ENCODE data around the gene EGFR.

EGFR gene

DNA sequence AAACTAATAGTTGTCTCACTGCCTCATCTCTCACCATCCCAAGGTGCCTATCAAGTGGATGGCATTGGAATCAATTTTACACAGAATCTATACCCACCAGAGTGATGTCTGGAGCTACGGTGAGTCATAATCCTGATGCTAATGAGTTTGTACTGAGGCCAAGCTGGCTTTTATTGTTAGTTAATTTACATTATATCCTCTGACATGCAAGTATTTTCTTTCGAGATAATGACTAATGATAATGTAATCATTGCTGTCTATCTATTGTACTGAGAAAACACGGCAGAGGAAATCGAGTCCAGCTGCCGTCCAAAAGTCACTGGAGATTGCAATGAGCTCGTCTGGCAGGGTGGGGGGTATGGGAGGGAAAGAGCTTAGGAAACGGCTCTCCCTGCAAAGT is 173.9 kb downstream of the EGFR start:
- no peak for ATAC-seq

DNA sequence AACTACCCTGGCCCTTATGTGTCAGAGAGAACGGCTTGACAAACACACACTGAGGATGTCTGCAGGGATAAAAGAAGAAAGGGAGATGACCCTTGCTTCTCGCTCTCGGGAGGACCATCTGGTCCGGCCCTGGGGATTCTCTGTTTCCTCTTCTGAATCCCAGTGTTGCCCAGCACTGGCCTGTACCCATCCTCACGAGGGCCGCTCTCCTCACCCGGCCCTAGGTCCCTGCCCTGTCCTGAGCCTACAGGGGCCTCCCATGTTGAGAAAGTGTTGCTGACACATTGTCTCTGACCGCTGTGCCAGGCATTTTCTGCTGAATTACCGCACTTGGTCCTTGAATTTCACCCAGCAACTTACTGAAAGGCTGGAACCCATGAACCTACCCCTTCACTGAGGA is 174.4 kb downstream of the EGFR start:
- no peak for ATAC-seq

DNA sequence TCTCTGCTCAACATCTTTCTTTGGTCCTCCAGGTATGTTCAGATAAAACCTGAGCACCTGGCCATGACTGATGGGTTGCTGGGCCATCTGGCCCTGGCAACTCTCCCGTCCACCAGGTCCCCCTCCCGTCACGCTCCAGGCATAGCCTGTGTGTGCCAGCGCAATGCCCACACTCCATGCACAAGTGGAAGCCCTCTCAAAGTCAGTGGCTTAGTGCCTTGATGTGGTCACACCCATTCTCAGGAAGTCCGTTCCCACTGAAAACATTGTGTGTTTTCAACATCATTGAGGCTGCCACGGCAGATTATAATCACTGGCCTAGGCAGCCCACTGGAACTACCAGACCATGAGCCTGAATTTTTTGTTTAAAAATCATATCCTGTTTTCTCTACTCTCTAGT is 175.7 kb downstream of the EGFR start:
- ATAC-seq = no peak

DNA sequence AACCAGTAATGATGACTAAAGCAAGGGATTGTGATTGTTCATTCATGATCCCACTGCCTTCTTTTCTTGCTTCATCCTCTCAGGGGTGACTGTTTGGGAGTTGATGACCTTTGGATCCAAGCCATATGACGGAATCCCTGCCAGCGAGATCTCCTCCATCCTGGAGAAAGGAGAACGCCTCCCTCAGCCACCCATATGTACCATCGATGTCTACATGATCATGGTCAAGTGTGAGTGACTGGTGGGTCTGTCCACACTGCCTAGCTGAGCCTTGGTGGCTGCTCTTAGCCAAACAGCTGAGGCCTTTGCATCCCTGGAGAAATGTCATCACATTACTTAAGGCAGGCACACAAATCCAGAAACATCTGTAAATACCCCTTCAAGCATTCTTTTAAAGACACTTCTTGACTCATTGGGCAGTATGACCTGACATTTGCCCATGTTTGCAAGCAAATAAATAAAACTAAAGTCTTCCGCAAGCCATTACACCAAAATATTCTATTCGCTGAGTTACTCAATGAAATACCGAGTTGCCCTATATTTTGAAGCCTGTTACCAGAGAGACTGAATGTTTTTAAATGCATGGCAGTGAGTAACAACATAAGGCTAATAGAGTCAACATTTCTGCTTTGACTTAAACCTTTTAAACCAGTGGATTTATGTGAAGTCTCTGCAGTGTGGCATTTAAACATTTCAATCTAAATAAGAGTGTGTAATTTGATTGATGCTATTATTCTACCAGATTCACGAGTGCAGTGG is 180.0 kb downstream of the EGFR start:
- ATAC-seq = no peak

DNA sequence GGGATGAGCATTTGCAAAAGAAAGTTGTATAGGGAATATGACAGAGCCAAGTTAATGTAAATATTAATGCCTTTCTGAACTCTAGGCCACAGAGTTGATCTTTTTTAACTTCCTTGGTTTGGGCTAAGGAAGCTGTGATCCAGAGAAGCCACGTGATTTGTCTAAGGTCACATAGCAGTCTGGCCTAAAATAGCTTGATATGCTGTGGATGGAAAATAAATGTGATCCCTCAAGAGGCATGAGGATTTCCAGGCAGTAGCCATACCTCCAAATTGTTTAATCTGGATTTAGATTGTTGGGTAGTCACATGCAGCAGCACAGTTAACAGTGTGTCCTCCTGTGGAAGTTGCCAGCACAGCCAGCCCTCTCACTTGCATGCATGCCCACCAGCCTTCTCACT is 180.6 kb downstream of the EGFR start:
- no peak for ATAC-seq

DNA sequence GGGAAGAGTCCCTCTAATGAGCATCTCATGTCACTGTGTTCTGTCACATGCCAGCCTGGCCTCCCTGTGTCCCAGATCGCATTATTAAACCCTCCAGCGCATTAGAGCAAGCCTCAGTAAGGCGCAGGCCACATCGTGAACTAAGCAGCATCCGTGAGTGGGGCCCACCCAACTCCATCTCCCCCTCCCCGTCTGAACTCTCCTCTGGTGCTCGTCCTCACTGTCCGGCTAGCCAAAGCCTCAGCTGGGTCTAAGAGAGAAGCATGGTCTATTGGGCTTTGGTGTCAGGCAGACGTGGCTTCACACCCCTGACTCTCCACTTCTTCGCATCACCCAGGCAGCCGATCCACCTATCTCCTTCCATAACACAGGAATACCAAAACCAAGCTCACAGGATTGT is 181.6 kb downstream of the EGFR start:
- ATAC-seq = no peak

DNA sequence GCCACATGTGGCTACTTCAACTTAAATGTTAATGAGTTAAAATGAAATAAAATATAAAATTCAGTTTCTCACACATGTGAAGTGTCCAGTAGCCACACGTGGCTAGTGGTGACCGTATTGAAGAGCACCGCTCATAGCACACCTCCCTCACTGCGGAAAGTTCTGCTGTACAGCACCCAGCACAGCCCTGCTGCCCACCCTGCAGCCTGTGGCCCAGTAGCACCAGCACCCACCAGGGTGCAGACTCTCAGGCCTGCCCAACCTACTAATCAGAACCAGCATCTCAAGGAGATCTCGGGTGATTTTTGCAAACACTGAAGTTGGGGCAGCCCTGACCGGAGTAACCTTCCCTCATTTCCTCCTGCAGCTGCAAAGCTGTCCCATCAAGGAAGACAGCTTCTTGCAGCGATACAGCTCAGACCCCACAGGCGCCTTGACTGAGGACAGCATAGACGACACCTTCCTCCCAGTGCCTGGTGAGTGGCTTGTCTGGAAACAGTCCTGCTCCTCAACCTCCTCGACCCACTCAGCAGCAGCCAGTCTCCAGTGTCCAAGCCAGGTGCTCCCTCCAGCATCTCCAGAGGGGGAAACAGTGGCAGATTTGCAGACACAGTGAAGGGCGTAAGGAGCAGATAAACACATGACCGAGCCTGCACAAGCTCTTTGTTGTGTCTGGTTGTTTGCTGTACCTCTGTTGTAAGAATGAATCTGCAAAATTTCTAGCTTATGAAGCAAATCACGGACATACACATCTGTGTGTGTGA is 183.5 kb downstream of the EGFR start:
- ATAC-seq = no peak

DNA sequence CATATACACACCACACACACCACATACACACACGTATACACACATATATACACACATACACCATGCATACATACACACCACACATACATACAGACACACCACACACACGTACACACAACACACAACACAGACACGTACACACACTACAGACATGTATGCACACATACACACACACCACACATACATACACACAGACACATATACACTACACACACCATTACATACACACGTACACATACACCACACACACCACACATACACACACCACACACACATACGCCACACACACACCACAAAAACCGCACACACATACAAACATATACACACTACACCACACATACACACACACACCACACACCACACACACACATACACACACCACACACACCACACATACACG is 184.5 kb downstream of the EGFR start:
- ATAC-seq = no peak

DNA sequence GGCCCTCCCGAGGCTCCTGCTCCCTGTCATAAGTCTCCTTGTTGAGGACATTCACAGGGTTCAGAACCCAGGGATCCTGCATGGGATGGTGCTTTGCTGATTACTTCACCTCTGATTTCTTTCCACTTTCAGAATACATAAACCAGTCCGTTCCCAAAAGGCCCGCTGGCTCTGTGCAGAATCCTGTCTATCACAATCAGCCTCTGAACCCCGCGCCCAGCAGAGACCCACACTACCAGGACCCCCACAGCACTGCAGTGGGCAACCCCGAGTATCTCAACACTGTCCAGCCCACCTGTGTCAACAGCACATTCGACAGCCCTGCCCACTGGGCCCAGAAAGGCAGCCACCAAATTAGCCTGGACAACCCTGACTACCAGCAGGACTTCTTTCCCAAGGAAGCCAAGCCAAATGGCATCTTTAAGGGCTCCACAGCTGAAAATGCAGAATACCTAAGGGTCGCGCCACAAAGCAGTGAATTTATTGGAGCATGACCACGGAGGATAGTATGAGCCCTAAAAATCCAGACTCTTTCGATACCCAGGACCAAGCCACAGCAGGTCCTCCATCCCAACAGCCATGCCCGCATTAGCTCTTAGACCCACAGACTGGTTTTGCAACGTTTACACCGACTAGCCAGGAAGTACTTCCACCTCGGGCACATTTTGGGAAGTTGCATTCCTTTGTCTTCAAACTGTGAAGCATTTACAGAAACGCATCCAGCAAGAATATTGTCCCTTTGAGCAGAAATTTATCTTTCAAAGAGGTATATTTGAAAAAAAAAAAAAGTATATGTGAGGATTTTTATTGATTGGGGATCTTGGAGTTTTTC is 186.5 kb downstream of the EGFR start:
- ATAC-seq = no peak

DNA sequence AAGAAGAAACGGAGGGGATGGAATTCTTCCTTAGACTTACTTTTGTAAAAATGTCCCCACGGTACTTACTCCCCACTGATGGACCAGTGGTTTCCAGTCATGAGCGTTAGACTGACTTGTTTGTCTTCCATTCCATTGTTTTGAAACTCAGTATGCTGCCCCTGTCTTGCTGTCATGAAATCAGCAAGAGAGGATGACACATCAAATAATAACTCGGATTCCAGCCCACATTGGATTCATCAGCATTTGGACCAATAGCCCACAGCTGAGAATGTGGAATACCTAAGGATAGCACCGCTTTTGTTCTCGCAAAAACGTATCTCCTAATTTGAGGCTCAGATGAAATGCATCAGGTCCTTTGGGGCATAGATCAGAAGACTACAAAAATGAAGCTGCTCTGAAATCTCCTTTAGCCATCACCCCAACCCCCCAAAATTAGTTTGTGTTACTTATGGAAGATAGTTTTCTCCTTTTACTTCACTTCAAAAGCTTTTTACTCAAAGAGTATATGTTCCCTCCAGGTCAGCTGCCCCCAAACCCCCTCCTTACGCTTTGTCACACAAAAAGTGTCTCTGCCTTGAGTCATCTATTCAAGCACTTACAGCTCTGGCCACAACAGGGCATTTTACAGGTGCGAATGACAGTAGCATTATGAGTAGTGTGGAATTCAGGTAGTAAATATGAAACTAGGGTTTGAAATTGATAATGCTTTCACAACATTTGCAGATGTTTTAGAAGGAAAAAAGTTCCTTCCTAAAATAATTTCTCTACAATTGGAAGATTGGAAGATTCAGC is 187.6 kb downstream of the EGFR start:
- no peak for ATAC-seq

DNA sequence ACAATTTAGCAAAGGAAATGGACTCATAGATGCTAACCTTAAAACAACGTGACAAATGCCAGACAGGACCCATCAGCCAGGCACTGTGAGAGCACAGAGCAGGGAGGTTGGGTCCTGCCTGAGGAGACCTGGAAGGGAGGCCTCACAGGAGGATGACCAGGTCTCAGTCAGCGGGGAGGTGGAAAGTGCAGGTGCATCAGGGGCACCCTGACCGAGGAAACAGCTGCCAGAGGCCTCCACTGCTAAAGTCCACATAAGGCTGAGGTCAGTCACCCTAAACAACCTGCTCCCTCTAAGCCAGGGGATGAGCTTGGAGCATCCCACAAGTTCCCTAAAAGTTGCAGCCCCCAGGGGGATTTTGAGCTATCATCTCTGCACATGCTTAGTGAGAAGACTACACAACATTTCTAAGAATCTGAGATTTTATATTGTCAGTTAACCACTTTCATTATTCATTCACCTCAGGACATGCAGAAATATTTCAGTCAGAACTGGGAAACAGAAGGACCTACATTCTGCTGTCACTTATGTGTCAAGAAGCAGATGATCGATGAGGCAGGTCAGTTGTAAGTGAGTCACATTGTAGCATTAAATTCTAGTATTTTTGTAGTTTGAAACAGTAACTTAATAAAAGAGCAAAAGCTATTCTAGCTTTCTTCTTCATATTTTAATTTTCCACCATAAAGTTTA is 188.8 kb downstream of the EGFR start:
- ATAC-seq = no peak

DNA sequence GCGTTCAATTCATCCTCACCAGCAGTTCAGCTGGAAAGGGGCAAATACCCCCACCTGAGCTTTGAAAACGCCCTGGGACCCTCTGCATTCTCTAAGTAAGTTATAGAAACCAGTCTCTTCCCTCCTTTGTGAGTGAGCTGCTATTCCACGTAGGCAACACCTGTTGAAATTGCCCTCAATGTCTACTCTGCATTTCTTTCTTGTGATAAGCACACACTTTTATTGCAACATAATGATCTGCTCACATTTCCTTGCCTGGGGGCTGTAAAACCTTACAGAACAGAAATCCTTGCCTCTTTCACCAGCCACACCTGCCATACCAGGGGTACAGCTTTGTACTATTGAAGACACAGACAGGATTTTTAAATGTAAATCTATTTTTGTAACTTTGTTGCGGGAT is 190.5 kb downstream of the EGFR start:
- no peak for ATAC-seq

DNA sequence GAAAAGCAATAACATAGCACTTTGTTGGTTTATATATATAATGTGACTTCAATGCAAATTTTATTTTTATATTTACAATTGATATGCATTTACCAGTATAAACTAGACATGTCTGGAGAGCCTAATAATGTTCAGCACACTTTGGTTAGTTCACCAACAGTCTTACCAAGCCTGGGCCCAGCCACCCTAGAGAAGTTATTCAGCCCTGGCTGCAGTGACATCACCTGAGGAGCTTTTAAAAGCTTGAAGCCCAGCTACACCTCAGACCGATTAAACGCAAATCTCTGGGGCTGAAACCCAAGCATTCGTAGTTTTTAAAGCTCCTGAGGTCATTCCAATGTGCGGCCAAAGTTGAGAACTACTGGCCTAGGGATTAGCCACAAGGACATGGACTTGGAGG is 191.4 kb downstream of the EGFR start:
- ATAC-seq = no peak

DNA sequence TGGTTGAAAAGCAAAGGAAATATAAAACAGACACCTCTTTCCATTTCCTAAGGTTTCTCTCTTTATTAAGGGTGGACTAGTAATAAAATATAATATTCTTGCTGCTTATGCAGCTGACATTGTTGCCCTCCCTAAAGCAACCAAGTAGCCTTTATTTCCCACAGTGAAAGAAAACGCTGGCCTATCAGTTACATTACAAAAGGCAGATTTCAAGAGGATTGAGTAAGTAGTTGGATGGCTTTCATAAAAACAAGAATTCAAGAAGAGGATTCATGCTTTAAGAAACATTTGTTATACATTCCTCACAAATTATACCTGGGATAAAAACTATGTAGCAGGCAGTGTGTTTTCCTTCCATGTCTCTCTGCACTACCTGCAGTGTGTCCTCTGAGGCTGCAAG is 191.9 kb downstream of the EGFR start:
- ATAC-seq = no peak

DNA sequence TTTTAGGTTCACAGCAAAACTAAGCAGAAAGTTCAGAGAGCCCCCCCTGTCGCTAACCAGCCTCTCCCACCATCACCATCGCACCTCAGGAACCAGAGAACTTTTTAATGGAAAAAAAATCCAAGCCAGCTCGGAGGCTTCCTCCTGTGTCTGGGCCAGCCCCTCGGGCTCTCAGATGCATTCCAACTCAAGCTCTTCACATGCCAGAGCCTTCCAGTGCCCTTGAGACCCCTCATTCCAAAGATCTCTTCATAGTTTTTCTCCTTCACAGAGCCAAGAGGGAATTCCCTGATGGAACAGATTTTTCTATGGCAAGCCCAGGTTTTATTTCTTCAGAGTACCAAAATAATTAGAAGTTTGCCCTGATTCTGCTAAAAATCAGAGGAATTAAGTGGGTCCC is 192.9 kb downstream of the EGFR start:
- ATAC-seq = no peak

DNA sequence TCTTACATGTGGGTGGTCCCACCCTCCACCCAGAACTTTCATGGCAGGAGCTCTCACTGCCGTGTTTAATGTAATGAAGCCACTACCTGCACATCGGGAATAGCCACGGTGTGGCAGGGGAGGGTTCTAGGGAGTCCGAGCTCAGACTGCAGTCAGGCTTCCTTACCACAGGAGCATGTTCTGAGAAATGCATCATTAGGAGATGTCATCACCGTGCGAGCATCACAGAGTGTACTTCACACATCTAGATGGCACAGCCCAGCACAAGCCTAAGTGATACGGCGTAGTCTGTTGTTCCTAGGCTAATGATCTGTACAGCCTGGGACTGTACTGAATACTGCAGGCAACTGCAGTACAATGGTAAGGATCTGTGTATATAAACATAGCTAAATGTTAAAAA is 193.4 kb downstream of the EGFR start:
- no peak for ATAC-seq

DNA sequence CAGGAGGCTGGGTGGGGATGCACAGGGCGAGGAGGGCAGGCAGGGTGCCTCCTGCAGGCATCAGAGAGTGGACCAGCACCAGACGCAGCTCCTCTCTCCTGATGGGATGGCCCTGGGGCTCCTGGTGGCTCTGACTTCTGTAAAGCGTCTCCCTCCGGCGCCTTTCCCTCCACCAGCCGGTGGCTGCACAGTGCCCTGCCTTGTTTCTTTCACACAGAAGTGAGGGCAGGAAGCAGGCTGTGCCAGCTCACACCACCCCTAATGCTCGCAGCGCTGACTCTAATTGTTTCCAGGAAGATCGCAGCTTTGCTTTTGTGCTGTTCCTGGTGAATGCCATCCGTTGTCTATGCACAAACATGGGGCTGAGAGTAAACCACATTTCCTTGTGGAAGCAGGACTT is 194.0 kb downstream of the EGFR start:
- ATAC-seq = no peak

DNA sequence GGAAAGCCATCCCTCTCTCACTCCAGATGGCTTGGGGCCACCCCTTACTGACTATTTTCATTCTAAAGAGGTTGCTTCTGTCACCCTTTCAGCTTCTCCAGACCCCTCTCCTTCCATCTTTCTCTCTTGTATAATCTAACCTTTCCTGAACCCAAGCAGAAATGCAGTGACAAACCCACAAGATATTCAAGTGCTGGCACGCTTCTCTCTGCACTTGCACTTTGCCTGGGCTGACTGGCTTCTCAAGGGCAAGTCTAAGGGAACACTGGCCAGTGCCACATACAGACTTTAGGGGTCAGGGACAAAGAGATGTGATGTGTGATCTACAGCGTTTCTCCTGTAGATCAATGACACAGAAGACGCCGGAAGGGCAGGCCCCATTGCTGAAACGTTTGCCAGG is 195.9 kb downstream of the EGFR start:
- ATAC-seq = no peak

DNA sequence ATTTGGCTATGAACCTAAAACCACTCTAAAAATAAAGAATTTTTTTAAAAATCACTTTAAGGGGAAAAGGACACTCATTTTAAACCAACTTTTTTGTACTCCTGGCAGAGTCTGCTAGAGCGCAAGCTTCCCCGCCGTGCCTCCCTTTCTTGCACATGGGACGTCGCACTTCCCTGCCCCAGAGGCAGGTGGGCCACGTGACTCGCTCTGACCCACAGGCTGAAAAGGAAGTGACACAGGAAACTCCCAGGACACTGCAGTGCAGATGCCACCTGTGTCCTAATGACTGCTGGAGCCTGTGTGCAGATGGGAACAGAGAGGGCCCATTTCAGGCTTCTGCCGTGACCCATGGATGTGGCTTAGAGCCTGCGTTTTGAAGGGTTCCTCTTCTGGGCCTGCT is 204.2 kb downstream of the EGFR start:
- no peak for ATAC-seq

DNA sequence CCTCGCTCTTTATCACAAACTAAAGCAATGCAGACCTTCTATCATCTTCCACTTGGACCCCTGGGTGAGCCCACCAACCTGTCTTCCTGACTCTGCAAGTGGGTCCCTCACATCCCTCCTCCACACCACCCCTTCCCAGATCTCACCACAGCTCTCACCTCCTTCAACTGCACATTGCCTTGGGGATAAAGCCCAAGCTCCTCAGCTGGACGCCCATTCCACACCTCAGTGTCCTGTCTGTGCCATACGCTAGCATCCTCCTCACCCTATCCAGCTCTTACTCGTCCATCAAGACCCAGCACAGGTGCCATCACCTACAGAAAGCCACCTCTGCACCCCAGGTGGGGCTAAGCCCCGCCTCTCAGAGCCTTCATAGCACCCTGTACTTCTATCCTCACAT is 205.3 kb downstream of the EGFR start:
- ATAC-seq = no peak

DNA sequence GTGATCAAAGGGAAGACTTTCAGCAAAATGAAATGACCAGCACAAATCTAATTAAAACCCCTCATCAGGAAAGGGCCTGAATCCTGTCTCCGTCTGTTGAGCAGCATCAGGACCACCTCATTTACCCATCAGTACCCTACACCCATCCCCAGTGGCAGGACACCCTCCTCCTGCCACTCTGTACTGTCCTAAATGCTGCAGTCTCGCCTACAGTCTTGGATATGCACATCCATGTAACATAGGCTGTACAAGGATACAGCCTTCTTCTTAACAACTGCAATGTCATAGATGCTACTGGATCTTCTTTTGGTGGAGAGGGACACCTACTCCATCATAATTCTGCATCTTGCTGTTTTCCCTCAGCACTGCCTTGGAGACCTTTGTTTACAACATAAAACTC is 206.0 kb downstream of the EGFR start:
- ATAC-seq = no peak

DNA sequence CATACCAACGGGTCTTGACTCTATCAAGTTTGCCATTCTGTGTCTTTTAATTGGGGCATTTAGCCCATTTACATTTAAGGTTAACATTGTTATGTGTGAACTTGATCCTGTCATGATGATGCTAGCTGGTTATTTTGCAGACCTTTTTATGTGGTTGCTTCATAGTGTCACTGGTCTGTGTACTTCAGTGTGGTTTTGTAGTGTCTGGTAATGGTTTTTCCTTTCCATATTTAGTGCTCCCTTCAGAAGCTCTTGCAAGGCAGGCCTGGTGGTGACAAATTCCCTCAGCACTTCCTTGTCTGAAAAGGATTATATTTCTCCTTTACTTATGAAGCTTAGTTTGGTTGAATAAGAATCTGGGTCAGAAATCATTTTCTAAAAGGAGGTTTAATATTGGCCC is 211.2 kb downstream of the EGFR start:
- ATAC-seq = no peak

Data from activated CD4-positive, CD25-positive, alpha-beta regulatory T cell treated with anti-CD3 and anti-CD28 coated beads, Interleukin-2, amount 50 U/mL, for 24 hours (primary cell).